GM18870 (cell line): Measurements from ENCODE around the gene FBXL7.

ENCODE experiments used
- ATAC-seq: cut with Tn5 transposase; IDR thresholded peaks from one replicate; pipeline ENCODE4 v1.9.1; 2021; ENCODE audit warnings: moderate library complexity; ENCODE audit not compliant: unreplicated experiment

Gene FBXL7

GRCh38 chr5:15796096-15796495, 296.1 kb downstream of the FBXL7 start:
- no peak for ATAC-seq

- ATAC-seq, result no peak
These were observed 296.6 kb downstream of the FBXL7 start for GRCh38 chr5:15796557-15796956.

- no peak for ATAC-seq
These were observed 297.1 kb downstream of the FBXL7 start for GRCh38 chr5:15797116-15797515.

- ATAC-seq, result no peak
These were observed 298.0 kb downstream of the FBXL7 start for GRCh38 chr5:15798006-15798405.

GRCh38 chr5:15799014-15799413, 299.0 kb downstream of the FBXL7 start:
- ATAC-seq, result no peak

- ATAC-seq, result no peak
These were observed 299.6 kb downstream of the FBXL7 start for GRCh38 chr5:15799612-15800011.

GRCh38 chr5:15803280-15803679, 303.3 kb downstream of the FBXL7 start:
- no peak for ATAC-seq

- no peak for ATAC-seq
These were observed 306.6 kb downstream of the FBXL7 start for GRCh38 chr5:15806613-15807012.

GRCh38 chr5:15807248-15807647, 307.3 kb downstream of the FBXL7 start:
- ATAC-seq, result no peak

GRCh38 chr5:15807871-15808270, 307.9 kb downstream of the FBXL7 start:
- ATAC-seq, result no peak

GRCh38 chr5:15808577-15808976, 308.6 kb downstream of the FBXL7 start:
- no peak for ATAC-seq

GRCh38 chr5:15819617-15820016, 319.6 kb downstream of the FBXL7 start:
- no peak for ATAC-seq

GRCh38 chr5:15821506-15821905, 321.5 kb downstream of the FBXL7 start:
- ATAC-seq, result no peak

GRCh38 chr5:15823398-15823797, 323.4 kb downstream of the FBXL7 start:
- no peak for ATAC-seq

GRCh38 chr5:15827741-15828140, 327.8 kb downstream of the FBXL7 start:
- no peak for ATAC-seq

GRCh38 chr5:15831408-15831807, 331.4 kb downstream of the FBXL7 start:
- ATAC-seq, result no peak

- ATAC-seq, result no peak
These were observed 333.4 kb downstream of the FBXL7 start for GRCh38 chr5:15833365-15833764.

- ATAC-seq, result no peak
These were observed 334.7 kb downstream of the FBXL7 start for GRCh38 chr5:15834596-15835245.

GRCh38 chr5:15835514-15835913, 335.5 kb downstream of the FBXL7 start:
- ATAC-seq, result no peak

- ATAC-seq, result no peak
These were observed 337.7 kb downstream of the FBXL7 start for GRCh38 chr5:15837551-15838289.

- ATAC-seq, result no peak
These were observed 344.3 kb downstream of the FBXL7 start for GRCh38 chr5:15844253-15844652.

GRCh38 chr5:15844871-15845270, 344.9 kb downstream of the FBXL7 start:
- ATAC-seq, result no peak

- ATAC-seq, result no peak
These were observed 350.6 kb downstream of the FBXL7 start for GRCh38 chr5:15850536-15850935.
